ENCODE measurements around the gene NRXN2.

- no peak for TF ChIP-seq CTCF (IDR thresholded peaks at IDR 0.05; ENCODE audit: low read depth, low read length, poor library complexity, severe bottlenecking)
- TF ChIP-seq EZH2phosphoT487 (IDR thresholded peaks at IDR 0.05; ENCODE audit: borderline replicate concordance, low read length): no peak
Measured at GRCh38 chr11:64716473-64717267, 6.3 kb downstream of the NRXN2 start.
